T-cell (primary cell): ENCODE measurements around the gene STK33. TPM values are rescaled to one million over a fixed set of nuclear protein-coding genes. Genes with fewer than 3 reads are reported as not detected.
"Not testable (repeated sequence)": the region's sequence is repeated elsewhere in the genome, so short reads cannot be mapped to it uniquely, and the experiment has no call there.

ENCODE experiments used
- ATAC-seq, 4 experiments: fragments of 200-7000 bp in 3 of 4; fragments of 150-1000 bp in 1 of 4; cut with Tn5 transposase; replicated peaks in 1 of 4; 1 replicate in 3 of 4; 2 replicates in 1 of 4; pipeline ENCODE4 v1.10.0; 2021; ENCODE audit warnings: moderate library complexity in 3 of 4, mild to moderate bottlenecking in 2 of 4, moderate number of reproducible peaks in 1 of 4
- CTCF ChIA-PET, 2 donors: fragments of 300-600 bp; sonication (Branson Sonifier 250); formaldehyde crosslinking; loops; one replicate each; lab custom pipeline; 2022; ENCODE audit warnings: antibody characterized with exemption in 2 of 2; lab: Charles Lee
- POLR2A ChIA-PET, 2 donors: fragments of 300-600 bp; sonication (Branson Sonifier 250); formaldehyde crosslinking; loops; one replicate each; lab custom pipeline; 2022; ENCODE audit warnings: antibody characterized with exemption in 2 of 2; lab: Charles Lee
- DNase-seq, 35 experiments: peaks; one replicate each; pipeline versions ENCODE4 v3.0.0 to v3.0.0-alpha.2; 2013 to 2023
- H3K27ac ChIP-seq: one replicate; pipeline ENCODE4 v1.5.1; 2013; ENCODE audit warnings: low read length
- H3K27me3 ChIP-seq, 2 experiments: replicated peaks in 1 of 2; 1 replicate in 1 of 2; 2 replicates in 1 of 2; pipeline versions ENCODE4 v1.6.1 to v1.7.0; 2013; ENCODE audit warnings: low read length in 1 of 2, mixed read lengths in 1 of 2; ENCODE audit not compliant: control insufficient read depth in 2 of 2, insufficient read depth in 2 of 2; ENCODE audit errors: extremely low read depth in 1 of 2
- H3K36me3 ChIP-seq, 2 donors: 1 replicate in 1 of 2; 2 replicates in 1 of 2; pipeline versions ENCODE4 v1.6.1 to v1.7.0; 2013; ENCODE audit warnings: low read length in 1 of 2; ENCODE audit not compliant: control insufficient read depth in 2 of 2, insufficient read depth in 1 of 2; ENCODE audit errors: extremely low read depth in 1 of 2
- H3K4me1 ChIP-seq, 2 experiments: 1 replicate in 1 of 2; 2 replicates in 1 of 2; pipeline versions ENCODE4 v1.6.1 to v1.7.0; 2013; ENCODE audit warnings: low read length in 2 of 2, mixed read lengths in 1 of 2; ENCODE audit not compliant: insufficient read depth in 2 of 2, control insufficient read depth in 1 of 2; ENCODE audit errors: extremely low read depth in 1 of 2
- H3K4me3 ChIP-seq, 2 donors: 1 replicate in 1 of 2; 2 replicates in 1 of 2; pipeline versions ENCODE4 v1.5.1 to v1.7.0; 2013; ENCODE audit warnings: mild to moderate bottlenecking in 2 of 2, low read length in 1 of 2, moderate library complexity in 1 of 2; ENCODE audit not compliant: control insufficient read depth in 1 of 2; ENCODE audit errors: extremely low read depth in 1 of 2
- H3K9me3 ChIP-seq: 2 replicates; pipeline ENCODE4 v1.7.0; 2013
- H3K27ac Mint-ChIP-seq, 2 donors: one replicate each; pipeline ENCODE4 v1.8.0; 2020 to 2021; ENCODE audit warnings: mild to moderate bottlenecking in 2 of 2, mixed read lengths in 2 of 2
- H3K27me3 Mint-ChIP-seq, 2 donors: one replicate each; pipeline ENCODE4 v1.8.0; 2021 to 2022; ENCODE audit warnings: mixed read lengths in 2 of 2
- H3K36me3 Mint-ChIP-seq: one replicate; pipeline ENCODE4 v1.8.0; 2021; ENCODE audit warnings: mixed read lengths
- H3K4me1 Mint-ChIP-seq, 3 donors: one replicate each; pipeline ENCODE4 v1.8.0; 2020 to 2022; ENCODE audit warnings: mixed read lengths in 3 of 3, mild to moderate bottlenecking in 1 of 3
- H3K4me3 Mint-ChIP-seq, 3 donors: one replicate each; pipeline ENCODE4 v1.8.0; 2020 to 2022; ENCODE audit warnings: mild to moderate bottlenecking in 3 of 3, mixed read lengths in 3 of 3, moderate library complexity in 3 of 3
- H3K9me3 Mint-ChIP-seq, 3 donors: one replicate each; pipeline ENCODE4 v1.8.0; 2020 to 2022; ENCODE audit warnings: mixed read lengths in 3 of 3
- WGBS: methylation state at CpG from one replicate; pipeline ENCODE4 v1.1.5; 2013; ENCODE audit warnings: missing lambda C conversion rate; ENCODE audit not compliant: insufficient coverage; 5-methylcytosine and 5-hydroxymethylcytosine counted together
- total RNA-seq, 35 experiments: library from RNA in 6 of 35; stranded (reverse) in 6 of 35; fragments of 120-200 nt in 1 of 35; gene quantifications; one replicate each; pipeline versions ENCODE4 v1.2.1 to v1.2.4 and lab custom pipeline; 2013 to 2026

STK33 gene
- total RNA-seq, 5 donors from 2014 or later (not counting 1 experiment from before 2014, with no cell fraction given): 0.30 to 1.5 (median 1.3) TPM

GRCh38 chr11:8480858-8481257 lies 113.2 kb downstream of the STK33 start:
- CTCF ChIA-PET: no interaction called here
- no peaks in the 10 kb centered on the region for H3K9me3 Mint-ChIP-seq

GRCh38 chr11:8477680-8478079 lies 116.3 kb downstream of the STK33 start:
- H3K4me3 Mint-ChIP-seq: no peak overlapping the region
- WGBS: no CpG with 5 or more reads among the region's 1 CpG
- H3K27me3 Mint-ChIP-seq: peaks cover 1 to 3% of the 10 kb centered on the region in 2 donors
- CTCF ChIA-PET: no interaction called here
- Histone ChIP-seq H3K4me3 (no peak overlapping the region), H3K36me3 (no peaks in the 10 kb centered on the region), H3K4me1 (no peaks in the 10 kb centered on the region), H3K27me3 (no peaks in the 10 kb centered on the region), H3K27ac (no peak overlapping the region), H3K9me3 (no peaks in the 10 kb centered on the region)
- ATAC-seq (no peak), DNase-seq (no peak)
- POLR2A ChIA-PET: no interaction called here
- H3K36me3 Mint-ChIP-seq: no peaks in the 10 kb centered on the region
- H3K27ac Mint-ChIP-seq: no peak overlapping the region
- no peaks in the 10 kb centered on the region for H3K4me1 Mint-ChIP-seq
- no peaks in the 10 kb centered on the region for H3K9me3 Mint-ChIP-seq

More at GRCh38 chr11:8480858-8481257, 113.2 kb downstream of the STK33 start:
- DNase-seq: no peak
- Histone ChIP-seq H3K4me1 (no peaks in the 10 kb centered on the region), H3K27me3 (no peaks in the 10 kb centered on the region), H3K4me3 (no peak overlapping the region), H3K36me3 (no peaks in the 10 kb centered on the region), H3K9me3 (no peaks in the 10 kb centered on the region), H3K27ac (no peak overlapping the region)
- no peak for ATAC-seq
- H3K27me3 Mint-ChIP-seq: peaks cover 0 to 1% of the 10 kb centered on the region in 2 donors
- POLR2A ChIA-PET: no interaction called here
- no CpG with 5 or more reads among the region's 3 CpGs for WGBS
- H3K36me3 Mint-ChIP-seq: no peaks in the 10 kb centered on the region
- no peaks in the 10 kb centered on the region for H3K4me1 Mint-ChIP-seq
- no peak overlapping the region for H3K27ac Mint-ChIP-seq
- H3K4me3 Mint-ChIP-seq: no peak overlapping the region

DNA sequence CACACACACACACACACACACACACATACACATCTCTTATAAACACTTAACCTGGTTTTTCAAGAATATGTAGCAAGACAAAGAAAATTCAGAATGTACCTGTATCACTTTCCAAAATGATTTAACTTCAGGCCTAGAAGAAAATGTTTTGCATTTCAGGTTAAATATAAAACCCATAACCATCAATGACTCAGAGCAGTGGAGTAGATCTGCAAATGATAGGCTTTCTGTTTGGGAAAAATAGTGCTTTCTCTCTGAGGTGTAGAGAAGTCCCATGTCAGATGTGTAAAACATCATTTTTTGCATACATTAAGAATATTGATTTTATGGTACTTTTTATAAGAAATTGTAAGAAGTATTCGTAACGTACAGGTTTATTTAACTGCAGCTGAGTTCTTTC lies 116.9 kb downstream of the STK33 start:
- H3K4me3 Mint-ChIP-seq: no peak overlapping the region
- H3K4me1 ChIP-seq: no peaks in the 10 kb centered on the region
- H3K36me3 Mint-ChIP-seq: no peaks in the 10 kb centered on the region
- ChIA-PET CTCF (no interaction called here), POLR2A (no interaction called here)
- no peak overlapping the region for H3K4me3 ChIP-seq
- no peaks in the 10 kb centered on the region for H3K27me3 ChIP-seq
- H3K27ac Mint-ChIP-seq: no peak overlapping the region
- no CpG with 5 or more reads among the region's 2 CpGs for WGBS
- no peaks in the 10 kb centered on the region for H3K36me3 ChIP-seq
- H3K9me3 ChIP-seq: no peaks in the 10 kb centered on the region
- ATAC-seq (no peak), DNase-seq (no peak)
- H3K27me3 Mint-ChIP-seq: peaks cover 1 to 3% of the 10 kb centered on the region in 2 donors
- no peaks in the 10 kb centered on the region for H3K4me1 Mint-ChIP-seq
- H3K9me3 Mint-ChIP-seq: no peaks in the 10 kb centered on the region
- H3K27ac ChIP-seq: no peak overlapping the region

- H3K27me3 Mint-ChIP-seq, CTCF ChIA-PET, H3K27ac ChIP-seq, H3K4me3 ChIP-seq, H3K4me1 Mint-ChIP-seq, ATAC-seq, DNase-seq, H3K4me3 Mint-ChIP-seq, H3K4me1 ChIP-seq, H3K36me3 ChIP-seq, H3K36me3 Mint-ChIP-seq, H3K27ac Mint-ChIP-seq, H3K27me3 ChIP-seq, H3K9me3 ChIP-seq, POLR2A ChIA-PET: not testable (repeated sequence)
- WGBS: 90% methylated on average over 2 of the region's 5 CpGs
- peaks cover 3 to 28% (median 8%) of the 10 kb centered on the region in 3 donors for H3K9me3 Mint-ChIP-seq
Observed at GRCh38 chr11:8467806-8468205, 126.2 kb downstream of the STK33 start.

DNA sequence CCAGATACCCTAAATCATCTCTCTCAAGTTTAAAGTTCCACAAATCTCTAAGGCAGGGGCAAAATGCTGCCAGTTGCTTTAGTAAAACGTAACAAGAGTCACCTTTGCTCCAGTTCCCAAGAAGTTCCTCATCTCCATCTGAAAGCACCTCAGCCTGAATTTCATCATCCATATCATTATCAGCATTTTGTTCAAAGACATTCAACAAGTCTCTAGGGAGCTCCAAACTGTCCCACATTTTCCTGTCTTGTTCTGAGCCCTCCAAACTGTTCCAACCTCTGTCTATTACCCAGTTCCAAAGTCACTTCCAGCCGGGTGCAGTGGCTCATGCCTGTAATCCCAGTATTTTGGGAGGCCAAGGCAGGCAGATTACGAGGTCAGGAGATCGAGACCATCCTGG lies 126.7 kb downstream of the STK33 start:
- H3K4me3 Mint-ChIP-seq, CTCF ChIA-PET, H3K27ac Mint-ChIP-seq, H3K36me3 Mint-ChIP-seq, H3K4me1 Mint-ChIP-seq, H3K27me3 ChIP-seq, DNase-seq, H3K4me3 ChIP-seq, POLR2A ChIA-PET, H3K9me3 ChIP-seq, H3K36me3 ChIP-seq, H3K27me3 Mint-ChIP-seq, ATAC-seq, H3K4me1 ChIP-seq, H3K27ac ChIP-seq: not testable (repeated sequence)
- WGBS: 71% methylated on average over 2 of the region's 4 CpGs
- peaks cover 3 to 28% (median 8%) of the 10 kb centered on the region in 3 donors for H3K9me3 Mint-ChIP-seq

DNA sequence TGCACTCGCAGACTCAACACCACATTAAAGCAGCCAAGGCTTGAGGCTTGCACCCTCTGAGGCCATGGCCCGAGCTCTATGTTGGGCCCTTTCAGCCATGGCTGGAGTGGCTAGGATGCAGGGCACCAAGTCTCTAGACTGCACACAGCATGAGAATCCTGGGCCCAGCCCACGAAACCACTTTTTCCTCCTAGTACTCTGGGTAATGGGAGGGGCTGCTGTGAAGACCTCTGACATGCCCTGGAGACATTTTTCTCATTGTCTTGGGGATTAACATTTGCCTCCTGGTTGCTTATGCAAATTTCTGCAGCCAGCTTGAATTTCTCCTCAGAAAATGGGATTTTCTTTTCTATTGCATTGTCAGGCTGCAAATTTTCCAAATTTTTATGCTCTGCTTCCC lies 127.1 kb downstream of the STK33 start:
- H3K4me1 ChIP-seq, H3K27ac ChIP-seq, H3K27me3 ChIP-seq, H3K4me3 ChIP-seq, H3K27ac Mint-ChIP-seq, DNase-seq, ATAC-seq, CTCF ChIA-PET, H3K27me3 Mint-ChIP-seq, H3K4me1 Mint-ChIP-seq, H3K9me3 ChIP-seq, POLR2A ChIA-PET, H3K36me3 Mint-ChIP-seq, H3K4me3 Mint-ChIP-seq, H3K36me3 ChIP-seq: not testable (repeated sequence)
- 83% methylated on average over 1 of the region's 3 CpGs for WGBS
- H3K9me3 Mint-ChIP-seq: peaks cover 3 to 28% (median 8%) of the 10 kb centered on the region in 3 donors
